HG03066 (cell line): Measurements from ENCODE around the gene CISD1.

ENCODE experiments used
- ATAC-seq: cut with Tn5 transposase; IDR thresholded peaks from one replicate; pipeline ENCODE4 v1.9.1; 2021; ENCODE audit warnings: low read depth; ENCODE audit not compliant: unreplicated experiment

CISD1 gene

DNA sequence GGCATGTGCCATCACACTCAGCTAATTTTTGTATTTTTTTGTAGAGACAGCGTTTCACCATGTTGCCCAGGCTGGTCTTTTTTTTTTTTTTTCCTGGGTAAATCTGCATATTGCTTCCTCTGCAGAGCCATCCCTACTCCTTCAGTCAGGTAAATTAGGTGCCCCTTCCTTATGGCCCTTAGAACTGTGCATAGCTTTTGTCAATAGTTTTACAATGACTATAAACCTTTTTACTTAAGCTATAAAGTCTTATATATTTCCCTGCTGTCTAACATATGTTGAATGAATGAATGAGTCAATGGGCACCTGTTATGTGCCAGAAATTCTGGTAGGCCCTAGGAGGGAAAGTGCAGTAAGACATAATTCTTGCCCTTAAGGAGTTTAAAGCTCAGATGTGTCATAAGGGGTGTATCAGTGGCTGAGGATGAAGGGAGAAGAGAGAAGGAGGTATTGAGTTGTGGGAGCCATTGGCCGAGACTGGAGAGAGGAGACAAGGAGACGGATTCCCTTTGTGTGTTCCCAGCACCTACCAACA is 35.2 kb downstream of the CISD1 start:
- no peak for ATAC-seq

DNA sequence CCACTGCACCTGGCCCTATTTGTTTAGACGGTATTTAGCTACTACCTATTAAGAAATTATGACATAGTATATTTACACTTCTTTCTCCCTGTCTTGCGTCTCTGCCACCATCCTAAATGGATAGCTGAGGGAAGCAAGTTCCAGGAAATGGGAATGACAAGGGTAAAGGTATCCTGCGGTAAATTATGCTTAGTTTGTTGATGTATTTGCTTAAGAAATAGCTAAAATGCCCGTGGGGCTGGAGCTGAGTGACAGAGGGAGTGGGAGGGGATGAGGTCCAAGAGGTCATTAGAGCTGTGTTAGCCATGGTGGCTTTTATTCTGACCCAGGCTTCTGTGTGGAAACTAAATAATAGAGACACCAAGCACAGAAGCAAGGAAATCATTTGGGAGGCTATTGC is 36.9 kb downstream of the CISD1 start:
- ATAC-seq: no peak

DNA sequence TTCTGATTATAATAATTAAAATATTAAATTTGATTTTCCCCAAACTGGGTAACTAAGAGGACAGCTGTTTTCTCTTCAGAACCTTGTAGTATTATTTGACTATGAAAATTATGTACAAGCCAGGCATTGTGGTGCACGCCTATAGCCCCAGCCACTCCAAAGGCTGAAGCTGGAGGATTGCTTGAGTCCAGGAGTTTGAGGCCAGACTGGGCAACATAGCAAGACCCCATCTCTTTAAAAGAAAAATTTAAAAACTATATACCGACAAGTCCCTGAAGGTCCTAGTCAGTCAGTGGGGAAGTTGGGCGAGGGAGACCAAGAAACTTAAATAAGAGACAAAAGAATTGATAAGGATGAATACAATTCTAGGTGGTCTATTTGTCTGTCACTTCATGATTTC is 38.7 kb downstream of the CISD1 start:
- no peak for ATAC-seq

DNA sequence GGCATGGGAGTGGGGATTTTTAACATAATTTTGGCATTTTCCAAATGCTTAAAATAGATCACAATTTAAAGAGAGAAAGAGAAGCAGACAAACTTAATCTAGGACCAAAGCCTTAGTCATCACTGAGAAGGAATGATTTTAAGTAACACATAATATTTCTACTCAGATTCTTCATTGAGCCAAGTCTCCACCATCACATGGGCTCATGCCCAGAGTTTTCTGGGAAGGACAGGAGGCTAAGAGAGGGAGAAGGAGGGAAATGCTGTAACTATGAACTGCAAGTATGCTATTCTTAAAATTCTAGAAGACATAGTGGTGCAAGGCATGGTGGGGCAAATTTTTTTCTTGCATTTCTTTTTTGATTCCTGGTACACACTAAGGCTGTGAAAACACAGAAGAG is 42.1 kb downstream of the CISD1 start:
- no peak for ATAC-seq

DNA sequence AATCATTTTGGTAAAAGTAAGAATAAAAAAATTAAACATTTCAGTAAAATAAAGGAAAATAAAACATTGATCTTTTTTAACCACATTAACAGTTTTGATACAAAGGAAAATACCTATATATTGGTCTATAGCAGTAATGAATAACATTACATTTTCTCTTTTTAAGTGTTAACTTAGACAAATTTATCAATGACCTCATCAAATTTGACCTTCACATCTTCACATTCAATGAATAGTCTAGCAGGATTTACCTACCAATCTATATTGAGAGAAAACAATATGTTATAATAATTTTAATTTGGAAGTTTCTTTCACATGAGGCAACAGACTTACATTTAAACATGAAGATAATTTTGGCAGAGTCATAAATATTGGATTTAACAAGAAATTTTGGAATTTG is 47.9 kb downstream of the CISD1 start:
- no peak for ATAC-seq

DNA sequence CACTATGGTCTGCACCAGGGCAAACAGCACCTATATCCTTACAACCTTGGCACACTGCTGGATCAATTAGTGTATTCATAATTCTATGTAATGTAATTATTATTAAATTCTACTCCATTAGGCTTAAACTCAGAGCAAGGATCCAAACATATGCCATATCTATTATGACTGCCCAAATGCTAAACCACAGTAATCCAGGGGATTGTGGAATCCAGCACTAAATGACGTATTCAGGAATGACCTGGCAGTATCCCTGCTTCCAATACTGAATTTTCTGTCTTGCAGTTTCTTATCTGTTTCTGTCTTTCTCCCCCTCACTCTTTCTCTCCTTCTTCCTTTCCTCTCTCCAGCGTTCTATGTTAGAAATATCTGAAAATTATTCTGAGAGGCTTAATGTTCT is 49.4 kb downstream of the CISD1 start:
- ATAC-seq: no peak

DNA sequence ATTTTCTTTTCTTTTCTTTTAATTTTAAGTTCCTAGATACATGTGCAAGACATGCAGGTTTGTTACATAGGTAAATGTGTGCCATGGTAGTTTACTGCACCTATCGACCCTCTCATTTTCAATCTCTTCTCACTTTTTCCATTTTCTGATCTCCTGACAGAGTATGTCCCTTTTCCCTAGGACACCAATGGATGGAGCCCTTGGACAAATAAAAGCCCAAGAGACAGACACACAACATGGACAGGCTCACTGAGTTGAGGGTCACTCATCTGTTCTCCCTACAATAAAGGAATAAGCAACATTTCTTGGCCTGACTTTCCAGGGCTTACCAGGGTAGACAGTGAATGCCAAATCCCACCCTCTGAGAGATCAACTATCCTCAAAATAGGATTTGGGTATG is 50.6 kb downstream of the CISD1 start:
- no peak for ATAC-seq

DNA sequence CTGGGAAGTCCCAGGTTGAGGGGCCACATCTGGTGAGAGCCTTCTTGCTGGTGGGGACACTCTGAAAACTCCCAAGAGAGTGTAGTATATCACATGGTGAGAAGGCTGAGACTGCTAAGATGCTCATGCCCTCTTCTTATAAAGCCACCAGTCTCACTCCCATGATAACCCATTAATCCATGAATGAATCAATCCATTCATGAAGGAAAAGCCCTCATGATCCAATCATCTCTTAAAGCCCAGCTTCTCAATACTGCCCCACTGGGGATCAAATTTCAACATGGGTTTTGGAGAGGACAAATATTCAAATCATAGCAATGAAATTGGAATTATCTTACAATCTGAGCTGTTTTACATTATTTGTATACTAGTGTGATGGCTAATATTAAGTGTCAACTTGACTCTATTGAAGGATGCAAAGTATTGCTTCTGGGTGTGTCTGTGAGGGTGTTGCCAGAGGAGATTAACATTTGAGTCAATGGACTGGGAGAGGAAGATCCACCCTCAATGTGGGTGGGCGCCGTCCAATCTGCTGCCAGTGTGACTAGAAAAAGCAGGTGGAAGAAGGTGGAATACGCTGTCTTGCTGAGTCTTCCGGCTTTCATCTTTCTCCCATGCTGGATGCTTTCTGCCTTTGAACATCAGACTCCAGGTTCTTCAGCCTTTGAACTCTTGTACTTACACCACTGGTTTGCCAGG is 51.5 kb downstream of the CISD1 start:
- ATAC-seq: no peak

DNA sequence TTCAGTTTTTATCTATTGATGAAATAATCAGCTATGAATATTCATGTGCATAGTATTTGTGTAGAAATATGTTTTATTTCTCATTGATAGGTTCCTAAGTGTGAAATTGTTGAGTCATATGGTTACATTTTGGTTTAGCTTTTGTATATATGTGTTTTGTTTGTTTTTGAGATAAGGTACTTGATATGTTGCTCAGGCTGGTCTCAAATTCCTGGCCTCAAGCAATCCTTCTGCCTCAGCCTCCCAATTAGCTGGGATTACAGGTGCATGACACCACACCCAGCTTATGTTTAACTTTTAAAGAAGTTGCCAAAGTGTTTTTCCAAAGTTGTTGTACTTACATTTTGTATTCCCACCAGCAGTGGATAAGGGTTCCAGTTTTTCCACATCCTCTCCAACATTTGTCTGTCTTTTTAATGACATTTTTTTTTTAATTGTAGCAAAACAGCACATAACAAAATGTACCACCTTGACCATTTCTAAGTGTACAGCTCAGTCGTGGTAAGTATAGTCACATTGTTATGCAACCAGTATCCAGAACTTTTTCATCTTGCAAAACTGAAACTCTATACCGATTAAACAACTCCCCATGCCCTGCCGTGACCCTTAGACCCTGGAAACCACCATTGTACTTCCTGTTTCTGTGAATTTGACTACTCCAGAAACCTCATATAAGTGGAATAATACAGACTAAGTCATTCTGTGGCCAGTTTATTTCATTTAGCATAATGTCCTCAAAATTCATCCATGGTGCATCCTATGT is 53.3 kb downstream of the CISD1 start:
- ATAC-seq: peak; percentile 77

DNA sequence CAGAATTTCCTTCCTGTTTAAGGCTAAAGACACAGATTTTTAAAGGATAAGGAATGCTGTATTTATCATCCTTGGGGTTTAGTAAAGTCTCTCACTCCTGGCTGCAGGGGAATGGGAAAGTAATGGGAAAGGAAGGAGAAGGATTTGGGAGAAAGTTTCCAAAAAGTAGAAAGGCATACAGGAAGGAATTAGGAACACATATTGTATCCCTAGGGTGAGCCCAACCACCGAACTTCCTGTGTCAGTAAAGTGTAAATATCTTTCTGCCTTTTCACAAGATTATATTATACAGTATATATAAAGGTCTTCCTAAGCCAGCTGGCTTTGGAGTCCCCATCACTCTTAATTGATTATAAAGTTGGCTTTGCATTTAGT is 53.9 kb downstream of the CISD1 start:
- peak; percentile 11 for ATAC-seq

DNA sequence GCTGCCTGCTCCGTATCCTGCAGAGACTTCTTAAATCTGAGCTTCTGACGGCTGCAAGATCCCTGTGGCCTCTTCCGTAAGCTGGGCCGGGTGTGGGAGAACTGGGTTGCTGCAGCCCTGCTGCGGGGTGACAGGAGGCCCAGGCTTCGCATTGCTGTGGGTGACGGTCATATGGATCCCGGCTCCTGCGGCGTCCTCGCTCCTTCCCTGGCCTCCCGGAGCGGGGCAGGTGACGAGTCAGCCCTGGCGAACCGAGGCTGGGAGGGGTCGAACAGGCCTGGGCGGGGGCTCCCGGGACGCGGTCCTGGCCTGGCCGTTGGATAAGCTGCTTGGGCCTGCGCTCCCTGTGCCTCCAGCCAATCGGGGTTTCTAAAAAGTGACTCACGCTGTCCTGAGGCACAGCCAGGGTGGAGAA is 58.0 kb downstream of the CISD1 start:
- ATAC-seq: no peak

DNA sequence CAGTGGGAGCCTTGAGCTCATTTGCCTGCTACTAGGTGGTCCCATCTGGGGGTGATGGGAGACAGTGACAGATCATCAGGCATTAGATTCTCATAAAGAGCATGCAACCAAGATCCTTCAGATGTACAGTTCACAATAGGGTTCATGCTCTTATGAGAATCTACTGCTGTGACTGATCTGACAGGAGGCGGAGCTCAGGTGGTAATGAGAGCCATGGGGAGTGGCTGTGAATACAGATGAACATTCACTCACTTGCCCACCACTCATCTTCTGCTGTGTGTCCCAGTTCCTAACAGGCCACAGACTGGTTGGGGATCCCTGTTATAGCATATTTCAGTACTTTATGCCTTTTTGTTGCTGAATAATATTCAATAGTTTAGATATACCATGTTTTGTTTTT is 59.3 kb downstream of the CISD1 start:
- ATAC-seq: no peak

DNA sequence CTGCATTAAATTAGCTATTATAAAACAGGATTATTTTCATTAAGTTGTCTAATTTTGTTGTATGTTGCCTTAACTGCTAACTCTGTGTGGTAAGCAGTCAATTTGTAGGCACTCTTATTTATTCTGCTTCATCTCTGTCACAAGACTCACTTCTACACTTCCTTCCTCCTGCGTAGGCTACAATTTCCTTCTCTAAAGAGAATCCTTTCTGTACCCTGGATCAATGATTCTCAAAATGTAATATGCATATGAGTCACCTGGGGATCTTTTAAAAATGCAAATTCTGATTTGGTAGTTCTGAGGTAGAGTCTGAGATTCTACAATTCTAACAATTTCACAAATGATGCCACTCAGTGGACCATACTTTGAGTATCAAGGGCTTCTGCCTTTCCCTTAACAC is 61.5 kb downstream of the CISD1 start:
- ATAC-seq: no peak

DNA sequence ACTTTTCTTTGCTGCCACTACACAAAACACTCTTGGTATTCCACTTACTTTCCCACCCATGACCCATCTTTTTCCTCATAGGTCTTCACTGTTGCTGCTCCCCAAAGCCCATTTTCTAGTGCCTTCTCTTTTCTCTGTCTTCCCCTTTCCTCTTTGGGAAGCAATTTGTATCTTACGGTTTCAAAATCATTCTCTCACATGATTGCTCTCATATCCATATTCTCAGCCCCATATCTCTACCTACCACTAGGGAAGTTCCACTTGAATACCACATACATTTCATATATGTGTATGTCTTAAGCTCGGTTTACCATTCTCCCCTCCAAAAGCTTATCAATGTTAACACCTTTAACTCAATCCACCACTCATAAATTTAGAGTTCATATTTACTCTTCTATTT is 62.7 kb downstream of the CISD1 start:
- ATAC-seq: no peak

DNA sequence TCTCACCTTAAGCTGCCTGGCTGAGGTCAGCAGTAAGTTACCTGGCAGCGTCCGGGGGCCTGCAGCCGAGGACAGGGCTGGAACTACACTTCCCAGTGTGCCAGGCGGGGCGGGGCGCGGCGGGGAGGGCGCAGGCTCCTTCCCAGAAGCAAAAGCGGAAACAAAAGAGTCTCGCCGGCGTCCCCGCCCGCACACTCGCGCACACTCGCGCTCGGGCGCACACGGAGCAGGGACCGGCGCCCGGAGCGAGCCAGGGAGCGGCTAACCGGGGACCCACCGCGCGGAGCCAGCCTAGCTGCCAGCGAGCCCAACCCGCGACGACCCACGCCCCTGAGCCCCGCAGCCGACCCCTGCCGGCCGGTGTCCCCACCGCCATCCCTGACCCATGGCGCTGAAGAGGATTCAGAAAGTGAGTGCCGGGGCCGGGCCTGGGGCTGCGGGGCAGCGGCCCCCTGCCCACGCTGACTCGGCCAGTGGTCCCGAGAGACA is 65.9 kb downstream of the CISD1 start, which contains the start of gene UBE2D1:
Gene UBE2D1, plus strand, starts transcription at position 190 of the 489 bp plus-strand sequence. Its CDS starts 196 bp downstream, at position 386.
- peak; percentile 96 for ATAC-seq

DNA sequence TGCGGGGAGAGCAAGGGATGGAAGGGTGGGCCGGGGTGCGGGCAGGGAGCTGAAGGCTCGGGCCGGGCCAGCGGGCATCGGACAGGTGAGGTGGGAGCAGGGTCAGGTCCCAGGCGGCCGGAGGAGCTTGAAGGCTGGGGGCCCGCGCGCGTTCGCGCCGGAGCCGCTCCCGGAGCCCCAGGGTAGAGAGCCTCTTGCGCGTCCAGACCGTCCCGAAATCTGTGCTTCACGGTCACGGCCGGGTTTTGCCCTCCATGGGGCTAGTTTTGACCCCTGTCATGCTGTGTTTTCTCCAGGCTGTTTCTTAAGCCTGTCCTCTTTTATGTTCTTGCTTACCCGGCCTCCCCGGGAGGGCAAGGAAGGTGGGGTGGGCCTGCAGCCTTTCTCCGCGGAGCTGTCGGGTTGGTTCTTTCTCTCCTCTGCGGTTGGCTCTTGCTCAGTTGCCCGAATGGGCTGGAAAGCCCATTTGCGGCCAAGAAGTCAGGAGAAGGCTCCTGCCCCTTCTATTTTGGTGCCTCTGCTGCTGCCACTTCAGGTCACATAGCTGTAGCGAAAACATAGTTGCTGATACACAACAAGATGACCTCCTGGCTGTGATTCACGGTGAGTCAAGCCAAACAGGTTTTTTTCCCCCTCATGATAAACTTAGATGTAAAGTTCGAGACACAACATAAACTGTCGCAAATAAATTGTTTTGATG is 66.5 kb downstream of the CISD1 start:
- ATAC-seq: peak; percentile 57

DNA sequence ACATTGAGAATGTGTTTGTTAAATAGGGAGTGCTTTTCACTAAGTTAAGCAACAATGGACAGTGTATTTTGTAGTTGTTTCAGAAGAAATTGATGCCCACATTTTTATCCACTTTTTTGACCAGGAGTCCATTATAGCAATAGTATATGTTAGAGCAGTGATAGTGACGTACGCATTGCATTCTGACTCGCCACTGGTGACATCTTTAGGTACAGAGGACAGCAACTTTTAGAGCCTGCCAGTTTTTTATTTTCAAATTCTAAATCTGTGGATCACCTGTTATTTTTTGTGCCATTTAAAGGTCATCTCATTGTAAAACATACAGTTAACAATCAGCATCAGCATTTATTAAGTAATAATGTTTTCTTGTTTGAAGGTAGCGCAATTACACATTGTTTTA is 67.3 kb downstream of the CISD1 start:
- no peak for ATAC-seq
